Lower leg skin (tissue), 3 donors: Measurements from ENCODE around the gene CSPG4.
"Not testable (repeated sequence)": the region's sequence is repeated elsewhere in the genome, so short reads cannot be mapped to it uniquely, and the experiment has no call there.

Experiments used
- POLR2A ChIP-seq, 2 donors: fragments of 450-650 bp; IDR thresholded peaks; one replicate each; pipeline ENCODE4 v1.6.1; 2016 to 2017; ENCODE audit warnings: antibody characterized with exemption in 2 of 2, mild to moderate bottlenecking in 1 of 2, moderate library complexity in 1 of 2
- TF ChIP-seq, protein P1 (sequence below), 3 donors: fragments of 450-650 bp; IDR thresholded peaks; one replicate each; pipeline ENCODE4 v1.5.1; 2016; ENCODE audit warnings: antibody characterized with exemption in 3 of 3, mild to moderate bottlenecking in 3 of 3, moderate library complexity in 2 of 3

DNA sequence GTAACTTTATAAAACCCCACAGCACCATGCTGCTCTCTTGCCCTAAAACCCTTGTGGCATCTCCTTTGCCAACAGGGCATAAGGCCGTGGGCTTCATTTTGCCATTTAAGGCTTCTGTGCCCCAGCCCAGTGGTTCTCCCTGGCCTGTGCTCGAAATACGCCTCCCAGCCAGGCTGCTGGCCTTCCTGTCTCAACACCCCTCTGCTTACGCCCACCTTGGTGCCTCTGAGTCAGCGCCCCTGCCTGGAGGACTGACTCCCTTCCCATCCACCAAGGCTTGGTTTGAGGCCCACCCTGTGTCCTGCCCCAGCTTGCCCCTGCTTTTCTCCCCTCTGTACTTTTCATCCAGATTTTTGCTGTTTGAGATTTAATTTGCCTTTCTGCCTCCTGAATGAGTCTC lies 1.8 kb downstream of the CSPG4 start:
- TF ChIP-seq, protein P1, sequence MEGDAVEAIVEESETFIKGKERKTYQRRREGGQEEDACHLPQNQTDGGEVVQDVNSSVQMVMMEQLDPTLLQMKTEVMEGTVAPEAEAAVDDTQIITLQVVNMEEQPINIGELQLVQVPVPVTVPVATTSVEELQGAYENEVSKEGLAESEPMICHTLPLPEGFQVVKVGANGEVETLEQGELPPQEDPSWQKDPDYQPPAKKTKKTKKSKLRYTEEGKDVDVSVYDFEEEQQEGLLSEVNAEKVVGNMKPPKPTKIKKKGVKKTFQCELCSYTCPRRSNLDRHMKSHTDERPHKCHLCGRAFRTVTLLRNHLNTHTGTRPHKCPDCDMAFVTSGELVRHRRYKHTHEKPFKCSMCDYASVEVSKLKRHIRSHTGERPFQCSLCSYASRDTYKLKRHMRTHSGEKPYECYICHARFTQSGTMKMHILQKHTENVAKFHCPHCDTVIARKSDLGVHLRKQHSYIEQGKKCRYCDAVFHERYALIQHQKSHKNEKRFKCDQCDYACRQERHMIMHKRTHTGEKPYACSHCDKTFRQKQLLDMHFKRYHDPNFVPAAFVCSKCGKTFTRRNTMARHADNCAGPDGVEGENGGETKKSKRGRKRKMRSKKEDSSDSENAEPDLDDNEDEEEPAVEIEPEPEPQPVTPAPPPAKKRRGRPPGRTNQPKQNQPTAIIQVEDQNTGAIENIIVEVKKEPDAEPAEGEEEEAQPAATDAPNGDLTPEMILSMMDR (IDR thresholded peaks at IDR 0.05), result not testable (repeated sequence)
- not testable (repeated sequence) for TF ChIP-seq POLR2A (IDR thresholded peaks at IDR 0.05)
